D721Med (cell line): ENCODE measurements around the gene DCAF6.
"Not testable (repeated sequence)": the region's sequence is repeated elsewhere in the genome, so short reads cannot be mapped to it uniquely, and the experiment has no call there.

Experiments used
- DNase-seq: peaks from one replicate; pipeline ENCODE4 v3.0.0; 2011; ENCODE audit warnings: low spot score; ENCODE audit not compliant: insufficient read length
- FAIRE-seq: peaks from 2 replicates; lab custom pipeline; 2011; peaks lifted over from hg19 to GRCh38; lab: Jason Lieb, UNC
- CTCF ChIP-seq: IDR thresholded peaks from 2 replicates; pipeline ENCODE4 v1.5.1; 2012; ENCODE audit warnings: mild to moderate bottlenecking, control low read depth; ENCODE audit not compliant: insufficient read depth; ENCODE audit errors: missing control alignments

The DCAF6 gene

GRCh38 chr1:167936068-167936929, at the start of gene DCAF6:
Gene DCAF6 (plus strand): TSS chr1:167936683. CDS start chr1:167936912, 229 bp downstream.
- no peak for TF ChIP-seq CTCF
- peak; percentile 95 for DNase-seq
- FAIRE-seq, result peak; percentile 70

- not testable (repeated sequence) for DNase-seq, FAIRE-seq
Measured at GRCh38 chr1:167887187-167887586, 49.3 kb upstream of the DCAF6 start.

GRCh38 chr1:167890400-167890799, 46.1 kb upstream of the DCAF6 start:
- no peak for DNase-seq
- no peak for FAIRE-seq

GRCh38 chr1:167893798-167894197, 42.7 kb upstream of the DCAF6 start:
- FAIRE-seq (no peak), DNase-seq (no peak)
- no peak for TF ChIP-seq CTCF

More at GRCh38 chr1:167890400-167890799, 46.1 kb upstream of the DCAF6 start:
- TF ChIP-seq CTCF, result no peak

- no peak for FAIRE-seq
- DNase-seq, result no peak
- no peak for TF ChIP-seq CTCF
Measured at GRCh38 chr1:167898578-167899222, 37.8 kb upstream of the DCAF6 start.

- no peak for TF ChIP-seq CTCF
- no peak for DNase-seq
- no peak for FAIRE-seq
Measured at GRCh38 chr1:167899253-167899681, 37.2 kb upstream of the DCAF6 start.

- DNase-seq (no peak), FAIRE-seq (no peak)
- no peak for TF ChIP-seq CTCF
Measured at GRCh38 chr1:167900907-167901306, 35.6 kb upstream of the DCAF6 start.
